WTC11 (cell line): Measurements from ENCODE around the gene GLT8D2.

Source experiments
- AFF4 ChIP-seq: sonication (generic); formaldehyde crosslinking; IDR thresholded peaks from 2 replicates; pipeline ENCODE4 v1.8.1; 2023; ENCODE audit warnings: mild to moderate bottlenecking, missing genetic modification reagents, borderline replicate concordance
- CTCF ChIP-seq: fragments of 200-600 bp; IDR thresholded peaks from 2 replicates; pipeline ENCODE4 v1.8.0; 2022; ENCODE audit warnings: antibody characterized with exemption
- ERG ChIP-seq: fragments of 250-450 bp; sonication (Bioruptor Pico); IDR thresholded peaks from 2 replicates; pipeline ENCODE4 v1.8.0; 2021; ENCODE audit warnings: mild to moderate bottlenecking
- JUN ChIP-seq: sonication (generic); formaldehyde crosslinking; IDR thresholded peaks from 2 replicates; pipeline ENCODE4 v1.8.0; 2023; ENCODE audit warnings: mild to moderate bottlenecking, missing genetic modification reagents
- NFYB ChIP-seq: sonication (generic); formaldehyde crosslinking; conservative IDR thresholded peaks from 2 replicates; pipeline ENCODE4 v1.8.0; 2022; ENCODE audit warnings: low read depth, missing genetic modification reagents
- TEAD4 ChIP-seq: sonication (generic); formaldehyde crosslinking; IDR thresholded peaks from 2 replicates; pipeline ENCODE4 v1.8.0; 2022; ENCODE audit warnings: mild to moderate bottlenecking, missing genetic modification reagents

GRCh38 chr12:104024348-104024747 lies 25.6 kb downstream of the GLT8D2 start:
- TF ChIP-seq CTCF (no peak), TEAD4 (CRISPR knock-in tag) (no peak), AFF4 (no peak), NFYB (CRISPR knock-in tag) (no peak), ERG (no peak), JUN (CRISPR knock-in tag) (no peak)
